Liver (tissue), 9 donors: ENCODE data around the gene EIF4ENIF1. TPM values are rescaled to one million over a fixed set of nuclear protein-coding genes. Genes with fewer than 3 reads are reported as not detected.

ENCODE experiments used
- DNase-seq: peaks from one replicate; pipeline ENCODE4 v3.0.0-alpha.2; 2017; ENCODE audit warnings: low spot score
- H3K27ac ChIP-seq, 2 donors: one replicate each; pipeline ENCODE4 v1.7.0; 2013; ENCODE audit warnings: inconsistent platforms in 2 of 2, low read length in 2 of 2, control low read depth in 1 of 2, low read depth in 1 of 2, mild to moderate bottlenecking in 1 of 2
- H3K27me3 ChIP-seq, 4 donors: one replicate each; pipeline versions ENCODE4 v1.6.1 to v1.7.0; 2013; ENCODE audit warnings: low read length in 3 of 4, inconsistent platforms in 1 of 4, mild to moderate bottlenecking in 1 of 4, moderate library complexity in 1 of 4; ENCODE audit not compliant: control insufficient read depth in 4 of 4, insufficient read depth in 4 of 4
- H3K36me3 ChIP-seq, 4 donors: one replicate each; pipeline versions ENCODE4 v1.6.1 to v1.7.0; 2013; ENCODE audit warnings: low read length in 3 of 4, mild to moderate bottlenecking in 3 of 4, low read depth in 1 of 4, moderate library complexity in 1 of 4; ENCODE audit not compliant: control insufficient read depth in 4 of 4, insufficient read depth in 3 of 4
- H3K4me1 ChIP-seq, 4 donors: one replicate each; pipeline versions ENCODE4 v1.6.1 to v1.7.0; 2013; ENCODE audit warnings: low read length in 3 of 4, mild to moderate bottlenecking in 3 of 4, moderate library complexity in 1 of 4; ENCODE audit not compliant: control insufficient read depth in 4 of 4, insufficient read depth in 4 of 4
- H3K4me3 ChIP-seq, 3 donors: one replicate each; pipeline versions ENCODE4 v1.6.1 to v1.7.0; 2013; ENCODE audit warnings: low read length in 3 of 3, control low read depth in 1 of 3, low read depth in 1 of 3, mild to moderate bottlenecking in 1 of 3
- H3K9ac ChIP-seq, 2 donors: one replicate each; pipeline ENCODE4 v1.7.0; 2013; ENCODE audit warnings: low read length in 2 of 2, mild to moderate bottlenecking in 2 of 2, moderate library complexity in 2 of 2, control low read depth in 1 of 2, low read depth in 1 of 2
- H3K9me3 ChIP-seq, 4 donors: one replicate each; pipeline versions ENCODE4 v1.6.1 to v1.7.0; 2013; ENCODE audit warnings: low read length in 3 of 4; ENCODE audit not compliant: control insufficient read depth in 4 of 4
- EGR1 ChIP-seq, 2 donors: IDR thresholded peaks; 2 replicates each; pipeline ENCODE4 v1.6.1; 2016 to 2018; ENCODE audit warnings: antibody characterized with exemption in 2 of 2, low read depth in 2 of 2
- FOXA1 ChIP-seq: IDR thresholded peaks from 2 replicates; pipeline ENCODE4 v1.6.1; 2016; ENCODE audit warnings: antibody characterized with exemption
- FOXA2 ChIP-seq: IDR thresholded peaks from 2 replicates; pipeline ENCODE4 v1.6.1; 2016; ENCODE audit warnings: antibody characterized with exemption
- GABPA ChIP-seq, 2 donors: IDR thresholded peaks in 1 of 2; conservative IDR thresholded peaks in 1 of 2; 2 replicates each; pipeline ENCODE4 v1.6.1; 2016; ENCODE audit warnings: antibody characterized with exemption in 2 of 2, mild to moderate bottlenecking in 1 of 2, moderate library complexity in 1 of 2
- HNF4A ChIP-seq, 2 donors: conservative IDR thresholded peaks; 2 replicates each; pipeline ENCODE4 v1.6.1; 2016; ENCODE audit warnings: antibody characterized with exemption in 2 of 2, mild to moderate bottlenecking in 2 of 2
- NR2F2 ChIP-seq: IDR thresholded peaks from 2 replicates; pipeline ENCODE4 v1.6.1; 2016; ENCODE audit warnings: antibody characterized with exemption
- RAD21 ChIP-seq, 2 donors: IDR thresholded peaks; 2 replicates each; pipeline ENCODE4 v1.6.1; 2016; ENCODE audit warnings: antibody characterized with exemption in 2 of 2, mild to moderate bottlenecking in 2 of 2
- RXRA ChIP-seq, 2 donors: IDR thresholded peaks; 2 replicates each; pipeline ENCODE4 v1.6.1; 2017 to 2018; ENCODE audit warnings: antibody characterized with exemption in 2 of 2, mild to moderate bottlenecking in 1 of 2
- TAF1 ChIP-seq: conservative IDR thresholded peaks from 2 replicates; pipeline ENCODE4 v1.6.1; 2016; ENCODE audit warnings: antibody characterized with exemption, mild to moderate bottlenecking
- YY1 ChIP-seq: IDR thresholded peaks from 2 replicates; pipeline ENCODE4 v1.6.1; 2016; ENCODE audit warnings: antibody characterized with exemption, mild to moderate bottlenecking
- WGBS: extraction: QIAGEN DNeasy Blood & Tissue Kit; methylation state at CpG from one replicate; pipeline ENCODE4 v1.1.7; 2013; 5-methylcytosine and 5-hydroxymethylcytosine counted together
- polyA plus RNA-seq, 2 donors: library from polyadenylated mRNA; stranded (reverse) in 1 of 2; unstranded in 1 of 2; fragments of 200-250 nt in 1 of 2; fragments of >200 nt in 1 of 2; fragmentation: Nextera tagmentation in 1 of 2; extraction: Ambion mirVana in 1 of 2; gene quantifications; one replicate each; pipeline versions ENCODE4 v1.2.1 to v1.2.3, GENCODE V29; 2013 to 2015
- total RNA-seq, 2 donors: library from RNA; depleted of rRNA; stranded (reverse); fragments of >200 nt; gene quantifications; one replicate each; pipeline ENCODE4 v1.2.3, GENCODE V29; 2014
- TF ChIP-seq, protein P1 (sequence below): fragments of 150-350 bp; IDR thresholded peaks from 2 replicates; pipeline ENCODE4 v1.5.1; 2017; ENCODE audit warnings: improper control_type of control experiment, low read depth, low read length; ENCODE audit not compliant: missing input control
- TF ChIP-seq, protein P2 (sequence below): IDR thresholded peaks from 2 replicates; pipeline ENCODE4 v1.6.1; 2016; ENCODE audit warnings: antibody characterized with exemption, mild to moderate bottlenecking
- TF ChIP-seq, protein P3 (sequence below): IDR thresholded peaks from 2 replicates; pipeline ENCODE4 v1.6.1; 2016; ENCODE audit warnings: antibody characterized with exemption
- TF ChIP-seq, protein P4 (sequence below): IDR thresholded peaks from 2 replicates; pipeline ENCODE4 v1.6.1; 2016; ENCODE audit warnings: antibody characterized with exemption
- TF ChIP-seq, protein P5 (sequence below): IDR thresholded peaks from 2 replicates; pipeline ENCODE4 v1.6.1; 2016; ENCODE audit warnings: antibody characterized with exemption
- donor health status: healthy.
- donor health status: healthy.
- donor health status: healthy.
- donor health status: healthy.
- donor health status: healthy.

The EIF4ENIF1 gene
- total and polyA plus RNA-seq, 4 donors: 4.6 to 7.1 (median 6.0) TPM

DNA sequence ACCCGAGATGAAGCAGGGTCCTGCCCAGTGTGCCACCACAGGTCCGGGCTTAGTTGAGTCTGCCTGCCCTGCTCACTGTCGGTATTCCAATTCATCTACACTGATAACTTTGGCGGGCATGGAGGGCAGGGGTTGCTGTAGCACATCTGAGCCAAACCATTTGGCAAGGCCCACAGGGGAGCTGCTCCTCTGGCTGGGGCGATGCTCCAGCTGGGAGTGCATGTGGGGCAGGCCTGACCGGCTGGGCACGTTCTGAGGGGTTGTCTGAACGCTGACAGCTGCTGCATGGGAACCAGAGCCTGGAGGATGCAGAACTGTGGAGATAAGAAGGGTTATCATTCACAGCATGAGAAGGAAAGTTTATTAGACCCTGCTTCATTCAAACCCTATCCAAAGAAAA, 49.8 kb downstream of the EIF4ENIF1 start:
- no peak overlapping the region for H3K9ac ChIP-seq
- no peaks in the 10 kb centered on the region for H3K27me3 ChIP-seq
- H3K9me3 ChIP-seq: no peaks in the 10 kb centered on the region
- H3K36me3 ChIP-seq: peaks cover 8 to 76% (median 55%) of the 10 kb centered on the region in 4 donors
- peaks cover 2 to 19% (median 14%) of the 10 kb centered on the region in 4 donors for H3K4me1 ChIP-seq
- 69% methylated on average over 8 of the region's 8 CpGs for WGBS
- no peak overlapping the region for H3K4me3 ChIP-seq
- DNase-seq: no peak
- H3K27ac ChIP-seq: no peak overlapping the region
- no peak for TF ChIP-seq RAD21 (IDR thresholded peaks at IDR 0.05)
- no peak for TF ChIP-seq EGR1 (IDR thresholded peaks at IDR 0.05; ENCODE audit: low read depth in 2 of 2)
- TF ChIP-seq, protein P1, sequence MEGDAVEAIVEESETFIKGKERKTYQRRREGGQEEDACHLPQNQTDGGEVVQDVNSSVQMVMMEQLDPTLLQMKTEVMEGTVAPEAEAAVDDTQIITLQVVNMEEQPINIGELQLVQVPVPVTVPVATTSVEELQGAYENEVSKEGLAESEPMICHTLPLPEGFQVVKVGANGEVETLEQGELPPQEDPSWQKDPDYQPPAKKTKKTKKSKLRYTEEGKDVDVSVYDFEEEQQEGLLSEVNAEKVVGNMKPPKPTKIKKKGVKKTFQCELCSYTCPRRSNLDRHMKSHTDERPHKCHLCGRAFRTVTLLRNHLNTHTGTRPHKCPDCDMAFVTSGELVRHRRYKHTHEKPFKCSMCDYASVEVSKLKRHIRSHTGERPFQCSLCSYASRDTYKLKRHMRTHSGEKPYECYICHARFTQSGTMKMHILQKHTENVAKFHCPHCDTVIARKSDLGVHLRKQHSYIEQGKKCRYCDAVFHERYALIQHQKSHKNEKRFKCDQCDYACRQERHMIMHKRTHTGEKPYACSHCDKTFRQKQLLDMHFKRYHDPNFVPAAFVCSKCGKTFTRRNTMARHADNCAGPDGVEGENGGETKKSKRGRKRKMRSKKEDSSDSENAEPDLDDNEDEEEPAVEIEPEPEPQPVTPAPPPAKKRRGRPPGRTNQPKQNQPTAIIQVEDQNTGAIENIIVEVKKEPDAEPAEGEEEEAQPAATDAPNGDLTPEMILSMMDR: no peak
- TF ChIP-seq TAF1: no peak
- TF ChIP-seq, protein P2, sequence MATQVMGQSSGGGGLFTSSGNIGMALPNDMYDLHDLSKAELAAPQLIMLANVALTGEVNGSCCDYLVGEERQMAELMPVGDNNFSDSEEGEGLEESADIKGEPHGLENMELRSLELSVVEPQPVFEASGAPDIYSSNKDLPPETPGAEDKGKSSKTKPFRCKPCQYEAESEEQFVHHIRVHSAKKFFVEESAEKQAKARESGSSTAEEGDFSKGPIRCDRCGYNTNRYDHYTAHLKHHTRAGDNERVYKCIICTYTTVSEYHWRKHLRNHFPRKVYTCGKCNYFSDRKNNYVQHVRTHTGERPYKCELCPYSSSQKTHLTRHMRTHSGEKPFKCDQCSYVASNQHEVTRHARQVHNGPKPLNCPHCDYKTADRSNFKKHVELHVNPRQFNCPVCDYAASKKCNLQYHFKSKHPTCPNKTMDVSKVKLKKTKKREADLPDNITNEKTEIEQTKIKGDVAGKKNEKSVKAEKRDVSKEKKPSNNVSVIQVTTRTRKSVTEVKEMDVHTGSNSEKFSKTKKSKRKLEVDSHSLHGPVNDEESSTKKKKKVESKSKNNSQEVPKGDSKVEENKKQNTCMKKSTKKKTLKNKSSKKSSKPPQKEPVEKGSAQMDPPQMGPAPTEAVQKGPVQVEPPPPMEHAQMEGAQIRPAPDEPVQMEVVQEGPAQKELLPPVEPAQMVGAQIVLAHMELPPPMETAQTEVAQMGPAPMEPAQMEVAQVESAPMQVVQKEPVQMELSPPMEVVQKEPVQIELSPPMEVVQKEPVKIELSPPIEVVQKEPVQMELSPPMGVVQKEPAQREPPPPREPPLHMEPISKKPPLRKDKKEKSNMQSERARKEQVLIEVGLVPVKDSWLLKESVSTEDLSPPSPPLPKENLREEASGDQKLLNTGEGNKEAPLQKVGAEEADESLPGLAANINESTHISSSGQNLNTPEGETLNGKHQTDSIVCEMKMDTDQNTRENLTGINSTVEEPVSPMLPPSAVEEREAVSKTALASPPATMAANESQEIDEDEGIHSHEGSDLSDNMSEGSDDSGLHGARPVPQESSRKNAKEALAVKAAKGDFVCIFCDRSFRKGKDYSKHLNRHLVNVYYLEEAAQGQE: no peak
- no peak for TF ChIP-seq RXRA (IDR thresholded peaks at IDR 0.05)
- TF ChIP-seq, protein P3, sequence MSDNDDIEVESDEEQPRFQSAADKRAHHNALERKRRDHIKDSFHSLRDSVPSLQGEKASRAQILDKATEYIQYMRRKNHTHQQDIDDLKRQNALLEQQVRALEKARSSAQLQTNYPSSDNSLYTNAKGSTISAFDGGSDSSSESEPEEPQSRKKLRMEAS: no peak
- no peak for TF ChIP-seq FOXA2

DNA sequence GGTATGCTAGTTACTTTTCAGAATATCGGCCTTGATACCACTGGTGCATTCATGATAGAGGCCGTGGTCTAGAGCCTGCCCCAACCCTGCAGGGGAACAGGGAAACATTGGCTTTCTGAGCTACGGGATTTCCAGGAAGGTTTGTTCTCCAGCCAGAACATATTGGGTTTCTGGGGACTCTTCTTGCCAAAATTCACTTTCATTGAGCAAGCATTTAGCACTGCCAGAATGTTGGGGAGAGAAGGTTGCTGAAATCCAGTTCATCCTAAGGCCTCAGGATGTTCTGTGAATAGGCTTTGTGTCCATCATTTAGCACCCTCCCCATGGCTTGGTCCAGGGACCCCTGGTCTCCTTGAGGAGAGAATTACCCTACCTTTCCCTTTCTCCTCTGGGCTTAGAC, 53.5 kb downstream of the EIF4ENIF1 start:
- Histone ChIP-seq H3K4me3 (no peak overlapping the region), H3K4me1 (peaks cover 5 to 26% (median 23%) of the 10 kb centered on the region in 4 donors), H3K36me3 (peaks cover 16 to 62% (median 52%) of the 10 kb centered on the region in 4 donors), H3K9me3 (no peaks in the 10 kb centered on the region), H3K27ac (peak overlapping the region in 1 of 2 donors; percentile 65), H3K9ac (no peak overlapping the region), H3K27me3 (no peaks in the 10 kb centered on the region)
- 40% methylated on average over 3 of the region's 3 CpGs for WGBS
- TF ChIP-seq RAD21 (IDR thresholded peaks at IDR 0.05): peak in 1 of 2 donors; percentile 21
- TF ChIP-seq, protein P4, sequence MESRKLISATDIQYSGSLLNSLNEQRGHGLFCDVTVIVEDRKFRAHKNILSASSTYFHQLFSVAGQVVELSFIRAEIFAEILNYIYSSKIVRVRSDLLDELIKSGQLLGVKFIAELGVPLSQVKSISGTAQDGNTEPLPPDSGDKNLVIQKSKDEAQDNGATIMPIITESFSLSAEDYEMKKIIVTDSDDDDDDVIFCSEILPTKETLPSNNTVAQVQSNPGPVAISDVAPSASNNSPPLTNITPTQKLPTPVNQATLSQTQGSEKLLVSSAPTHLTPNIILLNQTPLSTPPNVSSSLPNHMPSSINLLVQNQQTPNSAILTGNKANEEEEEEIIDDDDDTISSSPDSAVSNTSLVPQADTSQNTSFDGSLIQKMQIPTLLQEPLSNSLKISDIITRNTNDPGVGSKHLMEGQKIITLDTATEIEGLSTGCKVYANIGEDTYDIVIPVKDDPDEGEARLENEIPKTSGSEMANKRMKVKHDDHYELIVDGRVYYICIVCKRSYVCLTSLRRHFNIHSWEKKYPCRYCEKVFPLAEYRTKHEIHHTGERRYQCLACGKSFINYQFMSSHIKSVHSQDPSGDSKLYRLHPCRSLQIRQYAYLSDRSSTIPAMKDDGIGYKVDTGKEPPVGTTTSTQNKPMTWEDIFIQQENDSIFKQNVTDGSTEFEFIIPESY: no peak
- TF ChIP-seq GABPA (IDR thresholded peaks at IDR 0.05 in 1 of 2, conservative IDR thresholded peaks at IDR 0.05 in 1 of 2): no peak
- TF ChIP-seq, protein P5, sequence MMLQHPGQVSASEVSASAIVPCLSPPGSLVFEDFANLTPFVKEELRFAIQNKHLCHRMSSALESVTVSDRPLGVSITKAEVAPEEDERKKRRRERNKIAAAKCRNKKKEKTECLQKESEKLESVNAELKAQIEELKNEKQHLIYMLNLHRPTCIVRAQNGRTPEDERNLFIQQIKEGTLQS: no peak
- TF ChIP-seq RXRA (IDR thresholded peaks at IDR 0.05): peak; percentile 35 to 39
- TF ChIP-seq HNF4A (conservative IDR thresholded peaks at IDR 0.05): peak in 1 of 2 donors; percentile 18
- TF ChIP-seq YY1: peak; percentile 16
- TF ChIP-seq NR2F2: no peak
- TF ChIP-seq FOXA1: no peak
- TF ChIP-seq, protein P3: peak; percentile 22
- no peak for DNase-seq
